ENCODE measurements around the gene ACTR2.

DNA sequence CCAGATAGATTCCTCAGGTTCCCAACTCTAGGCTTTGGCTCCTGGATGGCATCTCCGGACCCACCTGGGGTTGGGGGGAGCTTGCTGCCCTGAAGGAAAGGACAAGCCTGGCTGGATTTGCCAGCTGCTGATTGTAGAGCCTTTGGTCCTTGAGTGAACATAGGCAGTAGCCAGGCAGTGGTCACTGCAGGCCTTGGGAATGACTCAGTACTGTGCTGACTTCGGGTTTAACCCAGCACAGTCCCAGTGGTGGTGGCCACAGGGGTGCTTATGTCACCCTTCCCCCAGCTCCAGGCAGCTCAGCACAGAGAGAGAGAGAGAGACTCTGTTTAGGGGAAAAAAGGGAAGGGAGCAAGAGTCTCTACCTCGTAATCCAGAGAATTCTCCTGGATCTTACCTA lies 27.7 kb upstream of the ACTR2 start:
- TF ChIP-seq, protein P1, sequence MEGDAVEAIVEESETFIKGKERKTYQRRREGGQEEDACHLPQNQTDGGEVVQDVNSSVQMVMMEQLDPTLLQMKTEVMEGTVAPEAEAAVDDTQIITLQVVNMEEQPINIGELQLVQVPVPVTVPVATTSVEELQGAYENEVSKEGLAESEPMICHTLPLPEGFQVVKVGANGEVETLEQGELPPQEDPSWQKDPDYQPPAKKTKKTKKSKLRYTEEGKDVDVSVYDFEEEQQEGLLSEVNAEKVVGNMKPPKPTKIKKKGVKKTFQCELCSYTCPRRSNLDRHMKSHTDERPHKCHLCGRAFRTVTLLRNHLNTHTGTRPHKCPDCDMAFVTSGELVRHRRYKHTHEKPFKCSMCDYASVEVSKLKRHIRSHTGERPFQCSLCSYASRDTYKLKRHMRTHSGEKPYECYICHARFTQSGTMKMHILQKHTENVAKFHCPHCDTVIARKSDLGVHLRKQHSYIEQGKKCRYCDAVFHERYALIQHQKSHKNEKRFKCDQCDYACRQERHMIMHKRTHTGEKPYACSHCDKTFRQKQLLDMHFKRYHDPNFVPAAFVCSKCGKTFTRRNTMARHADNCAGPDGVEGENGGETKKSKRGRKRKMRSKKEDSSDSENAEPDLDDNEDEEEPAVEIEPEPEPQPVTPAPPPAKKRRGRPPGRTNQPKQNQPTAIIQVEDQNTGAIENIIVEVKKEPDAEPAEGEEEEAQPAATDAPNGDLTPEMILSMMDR (IDR thresholded peaks at IDR 0.05), result no peak
- TF ChIP-seq EP300 (IDR thresholded peaks at IDR 0.05), result no peak
- TF ChIP-seq POLR2A (IDR thresholded peaks at IDR 0.05), result no peak
